Stimulated activated CD4-positive, alpha-beta T cell treated with anti-CD3 and anti-CD28 coated beads, Interleukin-12 subunit alpha, Interleukin-12 subunit beta, amount 100 ng/mL, for 4 hours (primary cell): ENCODE results near the gene SPACA7.
"Not testable (repeated sequence)": the region's sequence is repeated elsewhere in the genome, so short reads cannot be mapped to it uniquely, and the experiment has no call there.

Source experiments
- DNase-seq: peaks from one replicate; pipeline ENCODE4 v3.0.0-alpha.2; 2020

SPACA7 gene

DNA sequence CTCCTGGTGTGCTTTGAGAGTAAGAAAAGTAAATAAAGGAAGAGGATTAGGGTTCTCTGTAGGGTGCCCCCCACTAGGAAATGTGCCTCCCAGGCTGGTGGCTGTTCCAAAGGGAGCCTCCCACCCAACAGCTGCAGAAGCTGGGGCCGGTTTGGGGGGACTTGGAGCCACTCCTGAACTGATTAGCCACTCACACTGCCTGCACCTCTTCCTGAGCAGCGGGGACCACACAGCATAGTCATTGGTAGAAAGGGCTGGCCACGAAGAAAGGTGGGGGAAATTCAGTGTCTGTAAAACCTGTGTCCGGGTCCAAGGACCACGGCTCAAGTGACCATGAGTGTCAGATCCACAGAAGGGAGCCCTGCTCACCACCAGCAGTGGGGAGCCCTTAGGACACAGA lies 55.6 kb downstream of the SPACA7 start:
- DNase-seq = no peak

DNA sequence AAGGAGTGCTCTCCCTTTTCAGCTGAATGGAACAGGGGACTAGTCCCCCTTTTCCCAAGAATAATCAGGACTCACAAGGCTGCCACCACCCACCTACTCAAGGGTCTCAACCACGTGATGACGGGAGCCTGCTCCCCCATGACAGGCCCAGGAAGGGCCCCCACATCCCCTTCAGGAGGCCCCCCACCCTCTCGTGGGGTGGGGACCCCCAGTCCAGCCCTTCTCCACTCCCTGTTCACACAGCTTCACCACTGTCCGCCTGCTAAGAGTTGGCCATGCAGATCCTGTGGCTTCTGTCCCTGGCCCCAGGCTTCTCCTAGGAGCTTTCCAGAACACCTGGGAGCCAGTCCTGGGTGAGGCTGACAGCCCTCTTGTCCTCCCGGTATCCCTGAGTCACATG lies 56.6 kb downstream of the SPACA7 start:
- not testable (repeated sequence) for DNase-seq

DNA sequence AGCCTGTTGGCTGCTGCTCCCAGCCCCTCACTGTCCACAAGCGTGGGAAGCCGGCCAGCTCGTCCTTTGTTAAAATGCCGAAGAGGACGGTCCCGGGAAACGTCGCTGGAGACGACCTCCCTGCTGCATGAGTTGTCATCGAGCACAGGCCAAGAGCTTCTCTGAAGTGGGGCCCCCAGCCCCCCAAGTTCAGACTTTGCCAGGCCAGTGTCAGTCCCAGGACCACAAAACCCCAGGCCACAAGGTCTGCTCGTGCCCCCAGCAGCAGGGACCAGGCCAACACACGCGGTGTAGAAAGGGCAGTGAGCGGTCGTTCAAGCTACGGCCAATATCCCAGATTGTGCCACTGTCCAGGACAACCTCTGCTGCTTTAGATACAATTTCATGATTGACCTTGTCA lies 57.4 kb downstream of the SPACA7 start:
- not testable (repeated sequence) for DNase-seq

DNA sequence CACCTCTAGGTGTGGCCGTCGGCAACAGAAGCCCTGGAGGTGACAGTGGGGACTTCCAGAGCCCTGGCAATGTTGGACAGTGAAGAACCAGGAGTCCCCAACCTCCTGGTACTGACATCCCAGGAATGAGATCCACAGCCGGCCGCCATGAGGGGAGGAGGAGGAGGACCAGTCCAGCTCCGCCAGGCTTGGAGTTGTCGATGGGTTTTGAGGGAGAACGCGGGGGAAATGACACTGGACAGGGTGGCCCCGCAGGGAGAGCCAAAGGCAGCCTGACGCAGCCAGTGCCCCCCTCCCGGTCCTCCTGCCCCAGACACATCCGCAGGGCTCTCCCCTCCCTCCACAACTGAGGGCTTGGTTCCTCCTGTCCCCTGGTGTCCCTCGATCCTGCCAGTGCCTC lies 57.9 kb downstream of the SPACA7 start:
- DNase-seq = no peak

DNA sequence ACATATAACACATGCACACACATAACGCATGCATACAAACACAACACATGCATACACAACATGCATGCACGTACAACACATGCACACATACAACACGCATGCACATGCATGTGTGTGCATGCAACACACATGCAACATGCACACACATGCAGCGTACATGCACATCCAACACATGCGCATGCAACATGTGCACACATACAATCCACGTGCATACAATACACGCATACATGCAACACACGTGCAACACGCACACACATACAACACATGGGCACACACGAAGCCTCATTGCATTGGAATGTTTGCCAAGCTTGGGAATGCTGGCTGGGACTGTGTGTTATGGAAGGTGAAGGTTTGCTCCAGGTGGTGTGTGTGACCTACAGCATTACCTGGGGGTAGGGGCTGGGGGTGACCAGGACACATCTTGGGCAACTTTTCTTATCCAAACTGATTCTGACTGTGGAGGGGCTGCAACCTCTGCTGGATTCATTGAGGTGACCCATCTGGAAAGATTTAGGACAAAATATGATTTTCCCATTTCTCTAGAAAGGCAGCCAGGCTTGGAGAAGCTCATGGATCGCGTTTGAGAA lies 58.9 kb downstream of the SPACA7 start:
- DNase-seq = no peak

DNA sequence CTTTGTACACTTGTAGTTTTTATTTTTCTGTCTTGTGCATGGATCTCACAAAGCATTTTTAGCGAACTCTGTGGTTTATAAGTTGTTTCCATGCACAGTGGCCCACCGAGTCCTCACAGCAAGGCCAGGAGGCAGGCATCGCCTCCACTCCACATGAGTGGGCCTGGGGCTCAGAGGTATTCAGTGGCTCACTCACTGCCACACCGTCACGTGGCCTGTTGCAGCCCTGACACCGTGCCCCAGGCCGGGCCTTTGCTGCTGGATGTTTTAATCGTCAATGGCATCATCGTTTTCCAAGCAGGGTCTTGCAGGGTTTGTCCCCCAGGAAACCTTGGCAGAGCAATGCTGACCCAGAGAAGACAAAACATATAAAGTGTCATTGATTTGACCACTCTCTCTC lies 59.8 kb downstream of the SPACA7 start:
- no peak for DNase-seq

DNA sequence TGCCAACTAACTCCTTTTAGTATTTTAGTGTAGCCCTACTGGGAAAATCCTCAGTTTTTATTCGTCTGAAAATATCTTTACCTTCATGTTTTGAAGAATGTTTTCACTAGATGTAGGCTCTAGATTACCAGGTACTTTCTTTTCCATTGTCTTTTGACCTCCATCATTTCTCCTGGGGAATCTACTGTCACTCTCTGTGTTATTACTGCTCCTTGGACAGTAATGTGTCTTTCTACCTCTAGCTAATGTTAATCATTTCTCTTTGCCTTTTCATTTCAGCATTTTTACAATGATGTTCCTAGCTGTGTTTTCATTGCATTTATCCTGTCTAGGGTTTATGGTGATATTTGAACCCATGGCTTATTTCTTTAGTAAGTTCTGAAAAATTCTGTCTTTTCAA lies 61.9 kb downstream of the SPACA7 start:
- no peak for DNase-seq

DNA sequence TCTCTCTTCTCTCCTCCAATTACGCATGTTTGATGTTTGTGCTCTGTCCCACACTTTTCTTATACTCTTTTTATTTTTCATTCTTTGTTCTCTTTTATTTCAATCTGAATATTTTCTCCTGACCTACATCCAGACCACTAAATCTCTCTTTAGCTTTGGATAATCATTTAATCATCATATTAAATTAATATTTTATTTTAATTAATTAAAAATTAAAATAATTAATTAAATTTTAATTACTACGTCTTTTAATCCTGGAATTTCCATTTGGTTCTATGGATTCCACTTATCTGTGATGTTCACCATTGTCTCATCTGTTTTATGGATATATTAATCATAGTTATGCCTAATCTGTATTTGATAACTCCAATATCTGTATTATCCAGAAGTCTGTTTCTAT lies 62.4 kb downstream of the SPACA7 start:
- DNase-seq = no peak

DNA sequence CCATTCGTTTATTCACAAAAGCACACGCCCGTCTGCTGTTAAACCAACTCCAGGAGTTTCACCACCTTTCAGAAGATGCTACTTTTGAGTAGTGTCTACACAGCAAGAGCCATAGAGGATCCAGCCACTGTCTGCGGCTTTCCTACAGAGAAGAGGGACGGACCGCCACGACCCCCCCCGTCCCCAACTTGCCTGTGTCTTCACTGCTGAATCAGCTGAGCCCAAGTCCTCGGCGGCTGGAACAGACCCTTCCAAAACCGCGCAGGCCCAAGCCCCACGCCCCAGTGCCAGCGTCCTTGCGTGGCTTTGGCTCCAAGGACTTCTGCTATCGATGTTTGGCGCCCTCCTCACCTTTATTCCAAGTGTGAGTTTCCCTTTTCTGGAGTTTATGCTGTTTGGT lies 65.1 kb downstream of the SPACA7 start:
- DNase-seq = no peak

DNA sequence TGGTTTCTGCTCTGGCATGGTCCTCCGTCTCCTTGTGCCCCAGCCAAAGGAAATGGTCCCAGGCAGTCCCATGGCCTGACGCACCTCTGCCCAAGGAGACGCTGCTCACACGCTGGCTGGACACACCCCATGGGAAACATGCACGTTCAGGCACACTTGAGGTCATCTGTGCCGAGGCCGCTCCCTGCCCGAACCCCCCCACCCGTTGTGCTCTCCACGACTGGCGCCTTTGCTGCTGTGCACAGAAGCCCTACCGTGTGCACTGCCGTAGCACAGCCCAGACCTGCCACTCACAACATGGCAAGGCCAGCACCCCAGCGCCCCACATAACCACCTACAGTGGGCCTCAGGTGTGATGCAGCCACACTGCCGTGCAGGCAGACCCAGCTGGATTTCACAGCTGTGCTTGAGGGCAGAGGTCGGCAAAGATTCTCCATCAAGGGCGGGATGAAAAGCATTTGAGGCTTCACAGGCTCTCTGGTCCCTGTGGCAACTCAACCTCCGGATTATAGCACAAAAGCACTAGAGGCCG lies 65.7 kb downstream of the SPACA7 start:
- DNase-seq = no peak

DNA sequence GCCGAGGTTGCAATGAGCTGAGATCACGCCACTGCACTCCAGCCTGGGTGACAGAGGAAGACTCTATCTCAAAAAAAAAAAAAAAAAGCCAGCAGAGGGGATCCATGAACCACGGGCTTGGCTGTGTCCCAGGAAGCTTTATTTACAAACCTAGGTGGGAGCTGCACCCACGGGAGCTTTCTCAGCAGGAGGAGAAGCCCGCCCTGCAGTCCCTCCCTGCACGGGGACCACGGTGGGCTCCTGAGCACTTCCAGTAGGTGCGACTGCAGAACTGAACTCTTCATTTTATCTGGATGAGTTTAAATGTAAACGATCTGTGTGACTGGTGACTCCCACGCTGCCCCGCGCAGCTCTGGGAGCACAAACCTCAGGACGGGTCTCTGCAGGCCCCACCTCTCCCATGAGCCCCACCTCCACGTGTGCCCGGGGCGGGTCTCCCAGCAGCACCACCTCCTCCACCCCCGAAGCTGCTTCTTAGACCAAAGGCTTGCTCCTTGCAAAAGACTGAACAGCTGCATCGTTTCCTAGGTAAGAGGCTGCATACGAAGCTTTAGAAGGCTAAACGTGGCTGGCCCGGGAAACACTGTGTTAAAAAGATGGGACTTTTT lies 66.4 kb downstream of the SPACA7 start:
- DNase-seq = no peak

DNA sequence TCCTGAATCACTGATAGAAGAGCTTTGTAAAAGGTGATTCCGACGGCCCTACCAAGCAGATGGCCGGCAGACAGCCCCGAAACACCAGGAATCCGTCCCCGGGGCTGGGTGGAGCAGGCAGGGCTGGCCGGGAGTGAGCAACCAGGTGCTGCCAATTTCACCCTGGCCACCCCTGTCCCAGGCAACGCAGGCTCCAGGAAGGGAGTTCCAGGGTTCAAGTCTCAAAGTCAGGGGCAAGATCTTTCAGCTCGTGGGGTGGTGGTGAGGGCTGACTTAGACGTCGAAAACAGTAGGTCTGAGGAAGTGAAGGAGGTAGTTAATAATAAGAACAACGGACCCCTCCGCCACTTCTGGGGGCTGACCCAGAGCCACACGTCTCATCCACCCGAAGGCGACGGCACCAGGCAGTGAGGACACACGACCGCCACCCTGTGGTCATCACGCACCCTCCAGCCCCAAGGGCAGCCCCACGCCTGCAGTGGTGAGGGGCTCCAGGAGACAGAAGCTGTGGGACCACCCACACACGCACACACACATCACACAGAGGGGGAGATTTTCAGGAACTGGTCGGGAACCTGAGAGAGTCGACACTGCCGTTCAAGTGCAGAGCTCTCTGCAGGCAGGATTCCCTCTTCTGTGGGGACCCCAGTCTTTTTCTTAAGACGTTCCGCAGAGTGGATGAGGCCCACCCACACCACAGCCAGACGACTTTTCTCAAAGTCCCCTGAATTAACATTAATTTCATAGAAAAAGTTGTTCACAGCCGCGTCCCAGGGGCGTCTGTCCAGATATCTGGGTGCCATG lies 67.2 kb downstream of the SPACA7 start:
- DNase-seq = no peak

DNA sequence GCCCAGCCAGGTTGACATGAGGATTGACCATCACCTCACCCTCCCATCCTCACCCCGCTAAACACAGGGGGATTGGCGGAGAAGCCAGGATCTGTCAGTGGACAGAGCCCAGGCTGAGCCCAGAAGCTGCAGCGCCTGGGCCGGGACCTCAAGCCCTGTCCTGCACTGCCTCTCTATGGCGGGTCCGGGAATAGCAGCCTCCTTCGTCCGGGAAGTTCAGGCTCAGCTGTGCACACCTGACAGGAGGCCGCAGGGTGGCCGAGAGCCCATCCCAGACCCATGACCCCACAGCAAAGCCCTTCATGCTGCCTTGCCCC lies 67.8 kb downstream of the SPACA7 start:
- DNase-seq = peak; percentile 25

DNA sequence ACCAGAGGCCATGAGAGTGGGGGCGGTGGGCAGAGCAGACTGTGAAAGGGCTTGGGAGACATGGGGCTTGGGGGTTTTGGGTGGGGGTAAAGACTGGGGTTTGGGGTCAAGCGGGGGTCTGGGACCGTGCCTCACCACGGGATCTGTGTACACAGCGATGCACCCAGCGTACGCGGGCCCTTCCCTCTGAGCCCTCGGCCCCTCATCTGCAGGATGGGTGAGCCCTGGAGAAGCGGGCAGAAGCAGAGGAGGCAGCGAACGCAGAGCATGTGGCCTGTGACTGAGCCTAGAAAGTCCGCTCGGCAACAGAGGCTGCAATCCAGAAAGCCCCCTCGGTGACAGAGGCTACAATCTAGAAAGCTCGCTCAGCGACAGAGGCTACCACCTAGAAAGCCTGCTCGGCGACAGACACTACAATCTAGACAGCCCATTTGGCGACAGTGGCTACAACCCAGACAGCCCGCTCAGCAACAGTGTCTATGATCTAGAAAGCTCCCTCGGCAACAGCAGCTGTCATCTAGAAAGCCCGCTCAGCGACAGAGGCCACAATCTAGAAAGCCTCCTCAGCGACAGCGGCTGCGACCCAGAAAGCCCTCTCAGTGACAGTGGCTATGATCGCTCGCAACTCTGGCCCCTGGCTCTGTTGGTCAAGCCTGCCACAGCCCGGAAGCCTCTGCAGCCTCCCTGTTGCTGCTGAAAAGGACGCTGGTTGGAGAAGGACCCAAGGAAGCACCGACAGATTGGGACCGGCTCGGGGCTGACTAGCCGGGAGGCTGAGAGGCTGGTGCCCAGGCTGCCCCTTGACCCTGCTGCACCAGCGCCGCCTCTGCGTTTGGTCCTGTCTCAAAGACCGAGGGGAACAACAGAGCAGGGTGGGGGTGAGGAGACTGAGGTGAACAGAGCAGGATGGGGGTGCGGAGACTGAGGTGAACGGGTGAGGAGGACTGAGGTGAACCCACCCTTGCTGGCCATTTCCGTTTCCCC lies 68.6 kb downstream of the SPACA7 start:
- no peak for DNase-seq

DNA sequence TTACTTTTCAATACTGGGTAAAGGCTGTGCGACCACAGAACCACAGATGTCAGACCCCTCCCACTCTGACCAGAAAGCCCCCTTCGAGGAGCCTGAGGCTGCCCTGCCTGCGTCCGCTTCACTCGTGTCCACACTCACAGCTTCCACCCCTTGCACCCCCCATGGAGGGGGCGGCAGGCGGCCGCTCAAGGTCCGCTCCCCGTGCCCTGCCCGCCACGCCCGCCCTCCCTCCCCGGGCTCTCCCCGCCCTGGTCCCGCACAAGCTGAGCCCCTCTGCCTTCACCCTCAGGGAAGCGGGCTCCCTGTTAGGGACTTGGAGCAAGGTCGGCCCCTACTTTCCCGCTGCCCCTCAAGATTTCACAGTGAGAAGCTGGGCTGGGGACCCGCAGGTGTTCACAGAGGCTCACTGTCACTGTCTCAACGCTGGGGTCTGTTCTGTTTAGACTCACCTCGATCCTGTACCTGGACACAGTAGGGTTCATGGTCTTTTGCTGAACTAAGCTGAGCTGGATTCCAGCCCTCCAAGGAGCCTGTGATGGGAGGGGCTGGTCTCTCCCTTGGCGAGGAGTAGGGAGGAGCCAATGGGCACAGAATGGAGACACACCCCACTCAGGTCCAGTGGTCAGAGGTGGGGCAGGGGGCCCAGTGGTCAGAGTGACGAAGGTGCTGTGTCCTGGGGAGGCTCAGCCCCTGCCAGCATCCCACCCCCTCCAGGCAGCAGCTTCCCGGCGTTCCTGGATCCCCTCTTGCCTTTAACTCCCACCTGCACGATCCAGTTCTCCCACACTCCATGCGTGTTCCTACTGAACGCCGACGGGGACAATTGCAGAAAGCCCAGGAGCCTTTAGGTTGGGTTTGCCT lies 69.5 kb downstream of the SPACA7 start:
- DNase-seq = no peak

DNA sequence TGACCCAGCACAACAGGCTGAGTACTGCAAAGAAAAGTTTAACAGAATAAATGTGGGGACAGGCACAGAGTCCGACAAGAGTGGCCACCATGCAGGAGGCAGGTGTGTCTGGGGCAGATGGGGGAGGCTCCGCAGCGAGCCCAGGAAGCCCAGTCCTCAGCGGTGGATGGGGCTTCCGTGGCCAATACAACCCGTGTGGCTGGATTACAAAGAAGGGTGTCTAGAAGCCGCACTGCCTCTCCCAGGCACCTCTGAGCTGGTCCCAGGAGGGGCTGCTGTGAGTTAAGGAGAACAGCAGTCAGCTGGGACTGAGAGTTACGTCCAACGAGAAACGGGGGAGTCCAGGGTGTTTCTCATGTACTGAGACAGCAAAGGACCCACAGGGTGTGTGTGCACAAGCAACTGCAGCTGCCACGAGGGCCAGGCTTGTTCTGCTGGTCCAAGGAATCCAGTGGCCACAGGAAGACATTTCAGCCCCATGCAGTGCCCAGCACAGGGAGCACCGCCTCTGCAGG lies 70.2 kb downstream of the SPACA7 start:
- no peak for DNase-seq

DNA sequence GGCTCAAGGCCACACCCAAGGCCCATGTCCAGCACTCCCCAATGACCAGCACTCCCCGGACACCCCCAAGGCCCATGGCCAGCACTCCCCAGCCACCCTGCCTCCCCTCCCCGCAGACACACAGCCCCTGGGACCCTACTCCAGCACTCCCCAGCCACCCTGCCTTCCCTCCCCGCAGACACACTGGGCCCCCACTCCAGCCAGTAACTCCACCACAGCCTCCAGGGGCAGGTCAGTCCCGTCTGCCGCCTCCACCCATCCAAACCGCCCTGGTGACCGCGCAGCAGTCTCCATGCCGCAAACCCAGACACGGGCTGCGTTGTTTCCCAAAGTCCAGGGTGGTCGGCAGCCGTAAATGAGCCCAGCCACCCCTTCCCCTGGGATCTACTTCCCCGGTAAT lies 70.7 kb downstream of the SPACA7 start:
- DNase-seq = no peak

DNA sequence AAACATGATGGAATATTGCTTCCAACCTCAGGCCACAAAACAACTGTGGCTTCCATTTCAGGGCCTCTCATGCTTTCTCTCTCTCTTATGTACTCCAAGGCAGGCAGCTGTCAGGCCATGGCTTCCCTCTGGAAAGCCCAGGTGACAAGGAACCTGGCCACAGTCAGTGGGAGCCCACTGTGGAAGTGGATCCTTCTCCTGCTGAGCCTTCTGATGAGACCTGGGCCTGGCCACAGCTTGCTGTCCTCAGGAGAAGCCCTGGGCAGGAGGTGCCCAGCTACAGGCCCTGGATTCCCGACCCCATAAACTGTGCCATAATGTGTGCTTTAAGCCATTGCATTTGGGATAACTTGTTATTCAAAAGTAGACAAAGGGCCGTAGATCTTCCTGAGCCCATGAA lies 71.2 kb downstream of the SPACA7 start:
- DNase-seq = no peak

DNA sequence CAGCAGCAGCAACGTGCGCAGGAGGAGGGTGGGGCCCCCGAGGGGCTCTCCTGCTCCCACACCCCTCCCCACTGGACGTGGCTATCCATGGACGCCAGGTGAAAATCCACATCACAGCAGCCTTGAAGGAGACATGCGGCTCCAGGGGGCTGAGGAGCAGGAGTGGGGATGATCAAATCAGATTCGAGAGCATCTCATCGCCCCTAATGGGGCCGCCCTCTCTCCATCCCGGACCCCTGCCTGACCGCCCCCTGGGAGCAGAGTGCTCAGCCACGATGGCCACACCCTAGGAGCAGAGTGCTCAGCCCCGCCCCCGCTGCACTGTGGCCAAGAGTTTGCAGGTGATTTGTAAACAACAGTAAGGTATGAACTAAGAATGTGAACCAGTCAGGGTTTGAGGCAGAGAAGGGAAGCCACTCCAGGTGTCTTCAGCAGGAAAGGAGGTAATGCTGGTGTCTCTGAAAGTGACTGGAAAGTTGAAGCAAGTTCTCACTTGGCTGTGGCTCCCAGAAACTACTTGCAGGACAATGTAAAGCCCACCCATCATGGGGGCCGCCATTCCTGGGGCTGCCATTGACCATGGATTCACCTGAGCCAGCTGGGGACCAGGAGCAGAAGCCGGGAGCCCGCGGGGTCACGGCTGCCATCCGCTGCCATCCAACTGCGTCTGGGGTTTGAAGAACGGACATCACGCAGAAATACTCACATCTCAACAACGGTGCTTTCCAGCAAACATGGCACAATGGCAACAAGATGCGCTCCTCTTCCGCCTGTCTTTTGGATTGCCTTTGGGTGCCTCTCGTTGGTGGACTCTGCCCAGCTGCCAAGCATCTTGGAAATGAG lies 71.8 kb downstream of the SPACA7 start:
- DNase-seq = no peak

DNA sequence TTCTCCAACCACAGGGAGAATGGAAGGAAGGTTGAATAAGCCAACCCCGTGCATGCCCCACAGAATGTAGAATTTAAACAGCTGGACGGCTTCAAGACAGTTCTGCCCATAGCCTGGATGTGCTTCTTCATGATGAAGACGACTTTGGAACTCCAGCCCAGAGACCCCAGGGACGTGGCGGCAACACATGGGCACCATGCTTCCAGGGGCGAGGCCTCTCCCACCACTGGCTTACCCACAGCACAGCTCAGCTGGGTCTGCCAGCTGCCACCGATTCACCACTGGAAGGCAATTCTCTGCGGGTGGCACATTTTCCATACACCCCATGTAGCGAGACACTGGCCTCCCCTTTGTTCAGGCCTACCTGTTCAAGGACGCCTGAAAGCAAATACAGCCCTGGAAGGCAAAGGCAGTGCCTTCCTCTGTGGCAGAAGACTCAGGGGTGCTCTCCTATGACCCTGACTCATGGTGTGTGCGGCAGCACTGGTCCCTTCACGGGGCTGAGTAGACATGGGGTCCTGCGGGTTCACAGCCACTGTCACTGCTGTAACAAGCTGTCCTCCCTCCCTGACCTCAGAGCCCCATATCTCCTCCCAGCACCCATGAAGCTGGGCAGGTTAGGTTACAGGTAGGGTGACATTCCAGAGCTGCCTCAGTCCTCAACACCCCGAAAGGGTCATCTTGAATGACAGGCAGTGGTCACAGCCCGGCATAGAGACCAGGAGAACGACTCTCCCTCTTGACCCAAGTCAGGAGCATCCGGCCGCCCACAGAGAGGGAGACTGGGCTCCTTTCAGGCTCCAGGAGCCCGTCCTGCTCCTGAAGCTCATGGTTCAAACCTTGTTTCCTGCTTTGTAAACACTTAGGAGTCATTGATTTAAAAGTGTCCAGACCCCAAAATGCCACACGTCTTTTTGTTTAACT lies 72.7 kb downstream of the SPACA7 start:
- no peak for DNase-seq
